Vagina (tissue), 2 donors: ENCODE measurements around the gene RASGRP2. TPM values are rescaled to one million over a fixed set of nuclear protein-coding genes. Genes with fewer than 3 reads are reported as not detected.

ENCODE experiments used
- DNase-seq, 2 donors: peaks; one replicate each; pipeline ENCODE4 v3.0.0-alpha.2; 2017; ENCODE audit errors: extremely low spot score in 2 of 2
- H3K27ac ChIP-seq: fragments of 200-600 bp; sonication (generic); one replicate; pipeline ENCODE4 v1.5.1; 2019
- H3K27me3 ChIP-seq: fragments of 200-600 bp; sonication (generic); one replicate; pipeline ENCODE4 v1.5.1; 2019
- H3K36me3 ChIP-seq, 2 donors: fragments of 200-600 bp; sonication (generic); one replicate each; pipeline ENCODE4 v1.5.1; 2017 to 2019
- H3K4me1 ChIP-seq: fragments of 200-600 bp; sonication (generic); one replicate; pipeline ENCODE4 v1.5.1; 2019
- H3K4me3 ChIP-seq, 2 donors: fragments of 200-600 bp; sonication (generic); 1 replicate in 1 of 2; 2 replicates in 1 of 2; pipeline ENCODE4 v1.5.1; 2016 to 2019
- H3K9me3 ChIP-seq: fragments of 200-600 bp; sonication (generic); one replicate; pipeline ENCODE4 v1.5.1; 2019
- CTCF ChIP-seq, 3 experiments: fragments of 450-650 bp in 2 of 3; fragments of 200-600 bp in 1 of 3; sonication (generic) in 1 of 3; IDR thresholded peaks; one replicate each; pipeline ENCODE4 v1.5.1; 2017 to 2019; ENCODE audit warnings: antibody characterized with exemption in 3 of 3, mild to moderate bottlenecking in 2 of 3, moderate library complexity in 2 of 3
- POLR2A ChIP-seq, 2 donors: fragments of 450-650 bp; IDR thresholded peaks; one replicate each; pipeline ENCODE4 v1.6.1; 2017; ENCODE audit warnings: antibody characterized with exemption in 2 of 2, mild to moderate bottlenecking in 2 of 2, moderate library complexity in 2 of 2
- POLR2AphosphoS5 ChIP-seq, 2 donors: sonication (generic); formaldehyde crosslinking; IDR thresholded peaks; one replicate each; pipeline ENCODE4 v1.9.0; 2017; ENCODE audit warnings: antibody characterized with exemption in 2 of 2, mild to moderate bottlenecking in 2 of 2, low read depth in 1 of 2; ENCODE audit not compliant: insufficient read depth in 1 of 2
- intact Hi-C: fragments of 100-400 bp; cut with DNase I; formaldehyde crosslinking; loops from one replicate; pipeline ENCODE4 v1.15.1; 2023
- total RNA-seq: library from RNA; depleted of rRNA; stranded (reverse); fragments of >200 nt; gene quantifications from one replicate; pipeline ENCODE4 v1.2.3, GENCODE V29; 2016

RASGRP2 gene
- total RNA-seq, 1 donor from 2014 or later = 27.5 TPM

- H3K4me1 ChIP-seq = no peaks in the 10 kb centered on the region
- no peak for DNase-seq
- TF ChIP-seq CTCF (IDR thresholded peaks at IDR 0.05) (no peak), POLR2AphosphoS5 (IDR thresholded peaks at IDR 0.05; ENCODE audit: insufficient read depth in 1 of 2, low read depth in 1 of 2) (no peak), POLR2A (IDR thresholded peaks at IDR 0.05) (no peak)
- intact Hi-C loops = no loop called here
- no peak overlapping the region for H3K4me3 ChIP-seq
- H3K36me3 ChIP-seq = peaks cover 0 to 15% of the 10 kb centered on the region in 2 donors
- no peaks in the 10 kb centered on the region for H3K9me3 ChIP-seq
- H3K27ac ChIP-seq = no peak overlapping the region
- H3K27me3 ChIP-seq = no peaks in the 10 kb centered on the region
Observed at GRCh38 chr11:64784813-64785581, 41.1 kb upstream of the RASGRP2 start.

DNA sequence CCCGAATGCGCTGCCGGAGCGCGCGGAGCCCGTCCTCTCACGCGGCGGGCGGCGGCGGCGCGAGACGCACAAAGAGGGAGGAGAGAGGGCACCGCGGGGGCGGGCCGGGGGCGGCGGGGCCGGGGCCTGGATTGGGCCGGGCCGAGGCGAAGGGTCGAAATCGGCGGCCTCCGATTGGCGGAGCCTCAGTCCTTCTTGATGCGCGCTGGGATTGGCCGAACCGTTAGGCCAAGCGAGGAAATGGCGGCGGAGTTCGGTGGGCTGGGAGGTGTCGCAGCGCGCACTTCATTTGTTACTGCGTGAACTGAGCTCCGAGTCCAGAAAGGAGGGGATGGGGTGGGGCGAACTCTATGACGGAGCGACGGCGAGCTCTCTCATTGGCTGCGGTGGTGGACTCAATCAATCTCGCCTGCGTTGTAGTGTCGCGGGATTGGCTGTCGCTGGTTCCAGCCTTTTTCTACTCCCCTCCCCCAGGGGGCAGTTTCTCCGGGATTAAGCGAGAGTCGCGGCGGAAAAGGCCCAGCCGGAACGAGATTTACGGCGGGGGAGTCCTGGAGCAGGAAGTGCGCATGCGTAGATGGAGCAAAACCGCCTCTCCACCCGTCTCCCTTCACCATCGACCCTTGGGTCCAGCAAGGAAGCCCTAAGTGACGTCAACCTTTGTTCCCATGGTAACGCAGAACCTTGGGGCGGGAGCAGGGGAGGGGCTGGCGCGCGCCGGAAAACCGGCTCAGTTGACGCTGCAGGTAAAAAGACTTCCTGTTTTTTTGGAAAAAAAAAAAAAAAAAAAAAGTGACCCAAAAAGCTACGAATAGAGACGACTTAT is 34.7 kb upstream of the RASGRP2 start, which contains the start of gene SF1:
Gene SF1, minus strand, starts transcription at position 70 of the 826 bp plus-strand sequence. CDS start 150 bp downstream, outside the sequence.
- no peaks in the 10 kb centered on the region for H3K27me3 ChIP-seq
- DNase-seq = peak; percentile 100
- H3K36me3 ChIP-seq = peaks cover 0 to 29% of the 10 kb centered on the region in 2 donors
- H3K4me3 ChIP-seq = peak within 1 kb of the TSS; percentile 87 to 99
- H3K27ac ChIP-seq = peak within 1 kb of the TSS; percentile 99
- peak; percentile 72 to 90 for TF ChIP-seq POLR2A (IDR thresholded peaks at IDR 0.05)
- TF ChIP-seq POLR2AphosphoS5 (IDR thresholded peaks at IDR 0.05; ENCODE audit: insufficient read depth in 1 of 2, low read depth in 1 of 2) = peak; percentile 97 to 98
- TF ChIP-seq CTCF (IDR thresholded peaks at IDR 0.05) = peak in 1 of 3 experiments; percentile 19
- H3K4me1 ChIP-seq = peaks cover 45% of the 10 kb centered on the region
- no peaks in the 10 kb centered on the region for H3K9me3 ChIP-seq
- intact Hi-C loops = loop anchor here (5.0 kb wide), 1 partner anchor 36 kb away; the partner anchor contains the start of gene RASGRP2

- Histone ChIP-seq H3K4me3 (peak overlapping the region; percentile 87 to 99), H3K27me3 (no peaks in the 10 kb centered on the region), H3K36me3 (peaks cover 0 to 34% of the 10 kb centered on the region in 2 donors), H3K9me3 (no peaks in the 10 kb centered on the region), H3K27ac (peak overlapping the region; percentile 99), H3K4me1 (peaks cover 50% of the 10 kb centered on the region)
- TF ChIP-seq POLR2AphosphoS5 (IDR thresholded peaks at IDR 0.05; ENCODE audit: insufficient read depth in 1 of 2, low read depth in 1 of 2) (no peak), POLR2A (IDR thresholded peaks at IDR 0.05) (no peak), CTCF (IDR thresholded peaks at IDR 0.05) (no peak)
- intact Hi-C loops = loop anchor here (5.0 kb wide), 1 partner anchor 36 kb away; the partner anchor contains the start of gene RASGRP2
- no peak for DNase-seq
Observed at GRCh38 chr11:64778223-64778472, 34.2 kb upstream of the RASGRP2 start.

GRCh38 chr11:64777449-64778222 is 33.7 kb upstream of the RASGRP2 start:
- H3K4me3 ChIP-seq = peak overlapping the region; percentile 87 to 99
- intact Hi-C loops = loop anchor here (5.0 kb wide), 1 partner anchor 35 kb away; the partner anchor contains the start of gene RASGRP2
- peaks cover 0 to 39% of the 10 kb centered on the region in 2 donors for H3K36me3 ChIP-seq
- DNase-seq = peak in 1 of 2 donors; percentile 94
- H3K27ac ChIP-seq = peak overlapping the region; percentile 99
- no peaks in the 10 kb centered on the region for H3K9me3 ChIP-seq
- no peak for TF ChIP-seq POLR2A (IDR thresholded peaks at IDR 0.05)
- TF ChIP-seq CTCF (IDR thresholded peaks at IDR 0.05) = no peak
- peak in 1 of 2 donors; percentile 53 for TF ChIP-seq POLR2AphosphoS5 (IDR thresholded peaks at IDR 0.05; ENCODE audit: insufficient read depth in 1 of 2, low read depth in 1 of 2)
- H3K27me3 ChIP-seq = no peaks in the 10 kb centered on the region
- peaks cover 55% of the 10 kb centered on the region for H3K4me1 ChIP-seq
